OCI-LY3 (cell line): ENCODE results near the gene NAA10.

Source experiments
- H2AFZ ChIP-seq: fragments of 200-600, 300-600 bp; shearing (Covaris generic); 2 replicates; pipeline ENCODE4 v1.6.0; 2014; ENCODE audit warnings: antibody characterized with exemption, low read depth, low read length
- H3K27ac ChIP-seq: fragments of 200-600, 300-600 bp; sonication (generic); 2 replicates; pipeline ENCODE4 v1.5.1; 2014; ENCODE audit warnings: mild to moderate bottlenecking, low read length, moderate library complexity, mixed read lengths
- H3K27me3 ChIP-seq: fragments of 200-600, 300-600 bp; sonication (generic); 2 replicates; pipeline ENCODE4 v1.6.1; 2014; ENCODE audit warnings: low read depth, low read length, mixed read lengths
- H3K36me3 ChIP-seq: fragments of 200-600, 300-600 bp; sonication (generic); replicated peaks from 2 replicates; pipeline ENCODE3; 2014; ENCODE audit warnings: low read depth, low read length, mixed read lengths
- H3K4me1 ChIP-seq: fragments of 300-600, 200-600 bp; sonication (generic); 2 replicates; pipeline ENCODE4 v1.6.1; 2014; ENCODE audit warnings: low read length, mixed read lengths
- H3K4me2 ChIP-seq: fragments of 200-600, 300-600 bp; sonication (generic); 2 replicates; pipeline ENCODE4 v1.6.1; 2014; ENCODE audit warnings: low read length, mixed read lengths
- H3K4me3 ChIP-seq: fragments of 300-600, 200-600 bp; sonication (generic); 2 replicates; pipeline ENCODE4 v1.5.1; 2014; ENCODE audit warnings: antibody characterized with exemption, mild to moderate bottlenecking, low read length, moderate library complexity
- H3K79me2 ChIP-seq: fragments of 300-600, 200-600 bp; shearing (Covaris generic); 2 replicates; pipeline ENCODE4 v1.6.1; 2014; ENCODE audit warnings: mild to moderate bottlenecking, low read length, mixed read lengths
- H3K9ac ChIP-seq: fragments of 300-600, 200-600 bp; shearing (Covaris generic); 2 replicates; pipeline ENCODE4 v1.6.0; 2014; ENCODE audit warnings: mild to moderate bottlenecking, low read length, moderate library complexity
- H3K9me3 ChIP-seq: fragments of 200-600, 300-600 bp; shearing (Covaris generic); 2 replicates; pipeline ENCODE4 v1.6.1; 2014; ENCODE audit warnings: low read length, mixed read lengths; ENCODE audit not compliant: insufficient read depth
- H4K20me1 ChIP-seq: fragments of 200-600, 300-600 bp; sonication (generic); 2 replicates; pipeline ENCODE4 v1.6.1; 2016; ENCODE audit warnings: low read length, mixed read lengths; ENCODE audit not compliant: insufficient read depth
- EZH2phosphoT487 ChIP-seq: fragments of 200-600 bp; shearing (Covaris generic); IDR thresholded peaks from 2 replicates; pipeline ENCODE4 v1.6.1; 2018; ENCODE audit warnings: antibody characterized with exemption, mixed run types, low read depth
- TF ChIP-seq, protein P1 (sequence below): fragments of 200-600, 300-600 bp; sonication (generic); IDR thresholded peaks from 2 replicates; pipeline ENCODE4 v1.5.1; 2014; ENCODE audit warnings: antibody characterized with exemption, low read length, low read depth

The NAA10 gene

DNA sequence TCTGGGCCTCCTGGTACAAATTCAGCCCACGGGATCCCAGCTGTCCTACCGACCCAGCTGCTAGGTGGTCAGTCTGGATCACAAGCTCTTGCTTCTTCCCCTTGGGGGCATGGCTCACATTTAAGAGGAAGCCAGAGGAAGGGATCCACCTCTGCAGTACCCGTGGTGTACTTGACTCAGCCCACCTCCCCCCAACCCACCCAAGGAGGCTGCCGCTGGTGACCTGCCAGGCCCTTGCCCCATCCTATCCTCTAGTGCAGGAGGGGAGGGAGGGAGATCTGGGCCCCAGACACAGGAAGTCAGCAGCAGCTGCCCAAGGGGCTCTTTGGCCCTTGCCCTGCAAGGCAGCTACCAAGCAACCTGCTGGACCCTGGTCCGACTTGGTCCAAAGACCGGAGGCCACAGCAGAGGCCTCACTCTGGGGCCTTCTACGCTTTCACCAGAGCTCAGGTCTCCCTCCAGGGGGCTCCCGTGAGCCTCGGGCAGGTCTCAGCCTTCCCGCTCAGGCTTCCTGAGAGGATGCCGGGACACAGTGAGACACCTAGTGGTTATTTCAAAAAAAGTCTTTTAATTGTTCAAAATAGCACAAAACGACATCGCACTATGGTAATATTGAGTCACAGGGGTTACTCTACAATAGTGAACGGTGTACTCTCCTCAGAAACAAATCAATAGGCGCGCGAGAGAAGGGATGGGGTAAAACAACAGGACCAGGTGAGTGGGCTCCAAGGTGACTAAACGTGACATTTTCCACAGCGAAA lies 12.4 kb upstream of the NAA10 start:
- Histone ChIP-seq H3K4me1 (peaks cover 7% of the 10 kb centered on the region), H3K79me2 (no peaks in the 10 kb centered on the region), H3K27me3 (no peaks in the 10 kb centered on the region), H3K9ac (no peak overlapping the region), H3K4me3 (no peak overlapping the region), H3K9me3 (no peaks in the 10 kb centered on the region), H2AFZ (no peak overlapping the region), H3K27ac (peak overlapping the region; percentile 43), H4K20me1 (no peaks in the 10 kb centered on the region), H3K4me2 (no peak overlapping the region), H3K36me3 (peaks cover 28% of the 10 kb centered on the region)
- no peak for TF ChIP-seq EZH2phosphoT487
- TF ChIP-seq, protein P1, sequence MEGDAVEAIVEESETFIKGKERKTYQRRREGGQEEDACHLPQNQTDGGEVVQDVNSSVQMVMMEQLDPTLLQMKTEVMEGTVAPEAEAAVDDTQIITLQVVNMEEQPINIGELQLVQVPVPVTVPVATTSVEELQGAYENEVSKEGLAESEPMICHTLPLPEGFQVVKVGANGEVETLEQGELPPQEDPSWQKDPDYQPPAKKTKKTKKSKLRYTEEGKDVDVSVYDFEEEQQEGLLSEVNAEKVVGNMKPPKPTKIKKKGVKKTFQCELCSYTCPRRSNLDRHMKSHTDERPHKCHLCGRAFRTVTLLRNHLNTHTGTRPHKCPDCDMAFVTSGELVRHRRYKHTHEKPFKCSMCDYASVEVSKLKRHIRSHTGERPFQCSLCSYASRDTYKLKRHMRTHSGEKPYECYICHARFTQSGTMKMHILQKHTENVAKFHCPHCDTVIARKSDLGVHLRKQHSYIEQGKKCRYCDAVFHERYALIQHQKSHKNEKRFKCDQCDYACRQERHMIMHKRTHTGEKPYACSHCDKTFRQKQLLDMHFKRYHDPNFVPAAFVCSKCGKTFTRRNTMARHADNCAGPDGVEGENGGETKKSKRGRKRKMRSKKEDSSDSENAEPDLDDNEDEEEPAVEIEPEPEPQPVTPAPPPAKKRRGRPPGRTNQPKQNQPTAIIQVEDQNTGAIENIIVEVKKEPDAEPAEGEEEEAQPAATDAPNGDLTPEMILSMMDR: peak; percentile 85

DNA sequence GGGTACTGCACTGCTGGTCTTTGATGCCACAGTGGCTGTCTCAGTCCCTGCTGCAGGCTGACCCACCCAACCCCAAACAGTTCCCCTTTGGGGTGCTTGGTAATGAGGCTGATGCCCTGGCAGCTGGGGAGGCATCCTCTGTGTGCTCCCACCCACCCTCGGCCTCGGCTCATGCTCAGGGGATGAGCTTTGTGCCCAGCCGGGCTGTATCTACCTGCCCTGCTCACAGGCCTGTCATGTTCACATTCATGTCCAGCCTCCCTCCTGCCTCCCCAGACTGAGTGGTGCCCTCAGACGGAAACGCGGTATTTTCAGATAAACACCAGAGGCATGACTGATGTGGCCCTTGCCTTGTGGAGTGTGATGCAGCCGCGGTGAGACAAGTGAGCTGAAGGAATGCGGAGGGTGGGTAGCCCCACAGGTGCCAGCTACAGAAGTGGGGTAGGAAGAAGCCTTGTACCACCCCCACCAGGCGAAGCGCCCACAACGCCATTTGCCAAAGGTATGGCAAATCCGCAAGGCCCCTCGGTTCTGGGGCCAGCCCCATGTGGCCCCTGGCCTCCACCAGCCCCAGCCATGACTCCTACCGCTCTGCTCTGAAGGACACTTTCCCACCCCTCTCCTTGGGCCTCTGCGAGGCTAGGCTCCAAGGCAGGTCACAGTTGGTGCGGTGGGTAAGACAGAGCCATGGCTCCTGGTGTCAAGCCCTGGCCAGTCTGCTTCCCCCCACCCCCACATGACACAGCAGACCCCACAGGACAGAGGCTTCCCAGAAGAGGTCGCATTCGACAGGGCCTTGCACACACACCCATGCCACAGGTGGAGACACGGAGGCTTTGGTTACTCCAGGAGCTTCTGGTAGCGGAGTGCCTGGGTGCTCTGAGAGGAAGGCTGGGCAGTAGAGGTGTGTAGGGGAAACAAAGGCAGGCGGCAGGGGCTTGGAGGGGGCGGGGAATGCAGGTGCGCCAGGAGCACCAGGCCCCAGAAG lies 11.4 kb upstream of the NAA10 start:
- Histone ChIP-seq H3K4me3 (no peak overlapping the region), H3K9ac (no peak overlapping the region), H3K4me1 (peaks cover 7% of the 10 kb centered on the region), H3K9me3 (no peaks in the 10 kb centered on the region), H3K27me3 (no peaks in the 10 kb centered on the region), H4K20me1 (no peaks in the 10 kb centered on the region), H3K79me2 (no peaks in the 10 kb centered on the region), H2AFZ (no peak overlapping the region), H3K36me3 (peaks cover 19% of the 10 kb centered on the region), H3K4me2 (no peak overlapping the region), H3K27ac (no peak overlapping the region)
- no peak for TF ChIP-seq EZH2phosphoT487
- TF ChIP-seq, protein P1: no peak

DNA sequence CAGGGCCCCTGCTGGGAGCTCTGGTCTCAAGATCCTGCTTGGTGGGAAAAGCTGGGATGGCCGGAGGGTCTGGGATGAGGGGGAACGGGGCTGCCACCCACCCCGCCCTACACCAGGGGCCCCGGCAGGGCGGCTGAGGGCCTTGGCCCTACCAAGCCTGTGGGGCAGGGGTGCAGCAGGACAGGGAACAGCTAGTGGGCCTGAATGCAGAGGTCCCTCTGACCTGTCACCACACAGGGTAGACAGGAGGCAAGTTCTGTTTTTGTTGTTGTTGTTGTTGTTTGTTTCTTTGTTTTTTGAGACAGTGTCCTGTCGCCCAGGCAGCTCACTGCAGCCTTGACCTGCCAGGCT lies 9.9 kb upstream of the NAA10 start:
- Histone ChIP-seq H3K4me3 (peak overlapping the region; percentile 75), H3K27ac (no peak overlapping the region), H3K9ac (0 out of 2 replicates have a peak overlapping the region, but pooled peaks have one; percentile 48), H3K9me3 (no peaks in the 10 kb centered on the region), H4K20me1 (no peaks in the 10 kb centered on the region), H3K27me3 (no peaks in the 10 kb centered on the region), H3K36me3 (peaks cover 4% of the 10 kb centered on the region), H3K4me2 (peak overlapping the region; percentile 72), H3K4me1 (peaks cover 7% of the 10 kb centered on the region), H2AFZ (no peak overlapping the region), H3K79me2 (no peaks in the 10 kb centered on the region)
- no peak for TF ChIP-seq EZH2phosphoT487
- TF ChIP-seq, protein P1: no peak

DNA sequence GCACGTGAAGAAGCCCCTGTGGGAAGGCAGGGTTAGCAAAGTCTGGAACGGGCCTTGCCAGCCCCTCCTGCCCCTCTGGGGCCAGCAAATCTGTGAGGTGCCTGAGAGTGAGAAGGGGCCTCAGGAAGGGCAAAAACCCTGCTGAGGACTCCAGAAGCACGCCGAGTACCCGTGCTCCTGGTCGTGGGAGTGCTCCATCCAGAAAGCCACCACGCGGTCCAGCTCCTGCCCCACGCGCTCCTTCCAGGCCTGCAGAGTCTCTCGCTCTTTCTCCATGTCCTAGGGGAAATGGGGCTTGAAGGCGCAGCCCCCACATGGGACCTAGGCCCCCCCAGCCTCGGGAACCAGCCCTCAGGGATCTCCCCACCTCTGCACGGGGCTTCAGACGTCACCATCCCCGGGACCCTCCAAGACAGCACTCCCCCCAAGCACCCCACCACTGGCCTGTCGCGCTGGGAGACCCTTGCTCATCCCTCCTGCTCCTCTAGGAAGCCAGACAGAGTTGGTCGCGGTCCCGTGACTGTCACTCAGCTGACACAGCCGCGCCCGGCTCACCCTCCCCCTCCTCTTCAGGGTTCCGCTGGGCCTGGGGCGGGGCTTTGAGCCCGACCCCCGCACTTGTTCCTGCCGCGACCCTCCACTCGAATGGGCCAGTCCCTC lies 9.4 kb upstream of the NAA10 start, which contains the start of gene RENBP:
Gene RENBP (minus strand): TSS at position 504 of the 660 bp plus-strand sequence. CDS start 33 bp downstream, at position 471.
- Histone ChIP-seq H3K4me1 (peaks cover 7% of the 10 kb centered on the region), H3K9me3 (no peaks in the 10 kb centered on the region), H3K36me3 (no peaks in the 10 kb centered on the region), H3K4me2 (peak within 1 kb of the TSS; percentile 72), H4K20me1 (no peaks in the 10 kb centered on the region), H3K27ac (no peak within 1 kb of the TSS), H2AFZ (no peak within 1 kb of the TSS), H3K9ac (peak within 1 kb of the TSS; percentile 48; the same call in 1 of the 2 replicates), H3K4me3 (peak within 1 kb of the TSS; percentile 75), H3K79me2 (no peaks in the 10 kb centered on the region), H3K27me3 (no peaks in the 10 kb centered on the region)
- TF ChIP-seq, protein P1: no peak
- TF ChIP-seq EZH2phosphoT487: no peak
